Osteocyte (in vitro differentiated cells): ENCODE measurements around the gene CRB3. TPM values are rescaled to one million over a fixed set of nuclear protein-coding genes. Genes with fewer than 3 reads are reported as not detected.

Source experiments
- DNase-seq: peaks from one replicate; pipeline ENCODE4 v3.0.0; 2021; ENCODE audit warnings: mixed read lengths; ENCODE audit not compliant: unreplicated experiment; ENCODE audit errors: extremely low spot score
- H3K27ac Mint-ChIP-seq: one replicate; pipeline ENCODE4 v1.8.0; 2021; ENCODE audit warnings: mild to moderate bottlenecking, mixed read lengths; ENCODE audit not compliant: unreplicated experiment
- H3K27me3 Mint-ChIP-seq: one replicate; pipeline ENCODE4 v1.8.0; 2021; ENCODE audit warnings: mixed read lengths; ENCODE audit not compliant: unreplicated experiment
- H3K36me3 Mint-ChIP-seq: one replicate; pipeline ENCODE4 v1.8.0; 2021; ENCODE audit warnings: mixed read lengths; ENCODE audit not compliant: unreplicated experiment
- H3K4me1 Mint-ChIP-seq: one replicate; pipeline ENCODE4 v1.8.0; 2021; ENCODE audit warnings: mixed read lengths; ENCODE audit not compliant: unreplicated experiment
- H3K4me3 Mint-ChIP-seq: one replicate; pipeline ENCODE4 v1.8.0; 2021; ENCODE audit warnings: mild to moderate bottlenecking, moderate library complexity, mixed read lengths; ENCODE audit not compliant: unreplicated experiment
- H3K9me3 Mint-ChIP-seq: one replicate; pipeline ENCODE4 v1.8.0; 2021; ENCODE audit warnings: mixed read lengths; ENCODE audit not compliant: unreplicated experiment
- CTCF ChIP-seq: fragments of 200-600 bp; sonication (generic); IDR thresholded peaks from 2 replicates; pipeline ENCODE4 v1.5.0; 2021; ENCODE audit warnings: antibody characterized with exemption, mild to moderate bottlenecking, moderate library complexity
- total RNA-seq: library from RNA; stranded (reverse); gene quantifications from 2 replicates; pipeline ENCODE4 v1.2.1, GENCODE V29; 2021

Gene CRB3
- total RNA-seq, 1 donor from 2014 or later: not detected

- no peaks in the 10 kb centered on the region for H3K27me3 Mint-ChIP-seq
- H3K4me1 Mint-ChIP-seq: no peaks in the 10 kb centered on the region
- H3K36me3 Mint-ChIP-seq: no peaks in the 10 kb centered on the region
- TF ChIP-seq CTCF: peak; percentile 50
- no peak within 1 kb of the TSS for H3K4me3 Mint-ChIP-seq
- H3K9me3 Mint-ChIP-seq: no peaks in the 10 kb centered on the region
- no peak within 1 kb of the TSS for H3K27ac Mint-ChIP-seq
- DNase-seq: no peak
Observed at GRCh38 chr19:6481541-6482342, 17.7 kb downstream of the CRB3 start, which contains the start of gene DENND1C. Gene DENND1C, minus strand, starts transcription at chr19:6481787. Its CDS starts 92 bp downstream, at chr19:6481695.

GRCh38 chr19:6482343-6482686, 18.2 kb downstream of the CRB3 start:
- Mint-ChIP-seq H3K36me3 (no peaks in the 10 kb centered on the region), H3K4me3 (no peak overlapping the region), H3K4me1 (no peaks in the 10 kb centered on the region), H3K27ac (no peak overlapping the region), H3K27me3 (no peaks in the 10 kb centered on the region), H3K9me3 (no peaks in the 10 kb centered on the region)
- TF ChIP-seq CTCF: no peak
- DNase-seq: no peak

- no peak for TF ChIP-seq CTCF
- H3K27me3 Mint-ChIP-seq: no peaks in the 10 kb centered on the region
- H3K36me3 Mint-ChIP-seq: no peaks in the 10 kb centered on the region
- no peak overlapping the region for H3K4me3 Mint-ChIP-seq
- no peak for DNase-seq
- no peak overlapping the region for H3K27ac Mint-ChIP-seq
- no peaks in the 10 kb centered on the region for H3K4me1 Mint-ChIP-seq
- no peaks in the 10 kb centered on the region for H3K9me3 Mint-ChIP-seq
Observed at GRCh38 chr19:6483235-6483634, 19.2 kb downstream of the CRB3 start.

GRCh38 chr19:6484230-6484629, 20.2 kb downstream of the CRB3 start:
- Mint-ChIP-seq H3K36me3 (no peaks in the 10 kb centered on the region), H3K4me3 (no peak overlapping the region)

More at GRCh38 chr19:6484230-6484629, 20.2 kb downstream of the CRB3 start:
- no peaks in the 10 kb centered on the region for H3K27me3 Mint-ChIP-seq
- no peak overlapping the region for H3K27ac Mint-ChIP-seq
- no peaks in the 10 kb centered on the region for H3K9me3 Mint-ChIP-seq
- no peak for DNase-seq
- no peaks in the 10 kb centered on the region for H3K4me1 Mint-ChIP-seq
- TF ChIP-seq CTCF: no peak
